ENCODE data around the gene NPM1. TPM values are rescaled to one million over a fixed set of nuclear protein-coding genes. Genes with fewer than 3 reads are reported as not detected.
A peak's percentile ranks its signal among the peaks of the same experiment; 100 is the strongest.

Gene NPM1
- total RNA-seq, 1 experiment from 2014 or later: 4,548 TPM

DNA sequence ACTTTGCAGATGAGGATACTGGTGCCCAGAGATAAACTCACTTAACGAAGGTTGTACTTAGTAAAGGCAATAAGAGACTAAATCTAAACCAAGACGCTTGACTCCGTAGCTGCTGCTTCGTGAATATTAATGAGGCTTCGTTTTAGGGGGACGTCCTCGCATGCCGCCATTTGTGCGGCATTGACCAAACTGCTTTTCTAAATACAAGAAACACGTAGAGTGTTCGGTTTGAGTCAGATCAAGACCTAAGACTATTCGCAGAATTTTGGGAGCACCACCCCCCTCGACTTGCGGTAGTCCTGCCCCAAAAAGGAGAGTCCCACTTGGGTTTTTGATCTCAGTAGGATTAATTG lies 1.1 kb downstream of the NPM1 start:
- peaks cover 47% of the 10 kb centered on the region for H3K4me1 Mint-ChIP-seq (ENCODE audit: insufficient read depth, unreplicated experiment)
- intact Hi-C loops (cut with micrococcal nuclease): no loop called here
- POLR2A ChIA-PET: interaction anchor here (0.9 to 4.9 kb wide), 13 partner anchors 8 to 617 kb away, joined by 3 to 38 read pairs (median 5); partner anchors contain the start of gene FBXW11

DNA sequence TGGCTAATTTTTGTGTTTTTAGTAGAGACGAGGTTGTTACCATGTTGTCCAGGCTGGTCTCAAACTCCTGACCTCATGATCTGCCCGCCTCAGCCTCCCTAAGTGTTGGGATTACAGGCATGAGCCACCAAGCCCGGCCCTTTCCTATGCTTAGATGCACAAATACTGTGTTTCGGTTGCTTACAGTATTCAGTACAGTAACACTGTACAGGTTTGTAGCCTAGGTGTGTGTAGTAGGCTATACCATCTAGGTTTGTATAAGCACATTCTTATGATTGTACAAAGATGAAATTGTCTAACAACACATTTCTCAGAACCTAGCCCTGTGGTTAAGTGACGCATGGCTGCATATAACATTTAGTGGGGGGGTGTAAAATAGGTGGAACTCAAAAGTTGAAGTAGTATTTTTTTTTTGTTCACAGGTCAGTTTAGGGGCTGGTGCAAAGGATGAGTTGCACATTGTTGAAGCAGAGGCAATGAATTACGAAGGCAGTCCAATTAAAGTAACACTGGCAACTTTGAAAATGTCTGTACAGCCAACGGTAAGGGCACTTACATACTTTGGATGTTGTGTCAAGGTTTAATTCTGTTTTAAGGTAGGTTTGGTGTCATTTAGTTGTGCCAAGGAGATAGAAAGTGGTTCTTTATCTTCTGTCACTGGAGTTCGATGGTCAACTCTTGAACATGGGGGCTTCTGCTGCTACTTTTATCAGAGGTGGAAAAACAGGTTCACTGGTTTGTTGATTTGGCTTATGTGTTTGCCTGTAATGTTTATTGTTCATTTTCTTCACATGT lies 3.4 kb downstream of the NPM1 start:
- peak overlapping the region; percentile 99 for H3K27ac Mint-ChIP-seq (ENCODE audit: low read depth, unreplicated experiment)
- intact Hi-C loops (cut with micrococcal nuclease): no loop called here
- H3K36me3 Mint-ChIP-seq (ENCODE audit: insufficient read depth, unreplicated experiment): peaks cover 91% of the 10 kb centered on the region
- DNase-seq (ENCODE audit: unreplicated experiment): no peak
- peak overlapping the region; percentile 99 for H3K4me3 Mint-ChIP-seq (ENCODE audit: unreplicated experiment)
- no peaks in the 10 kb centered on the region for H3K27me3 Mint-ChIP-seq (ENCODE audit: insufficient read depth, unreplicated experiment)
- ChIA-PET POLR2A (interaction anchor here (3.5 to 4.9 kb wide), 3 partner anchors 9 to 23 kb away, joined by 29 to 38 read pairs (median 35); no protein-coding TSS in a partner anchor), CTCF (interaction anchor here (0.7 kb wide), 2 partner anchors 430 to 1968 kb away, joined by 3 read pairs; no protein-coding TSS in a partner anchor)
- no TSS peak for BruUV-seq (replicated peaks)
- peaks cover 49% of the 10 kb centered on the region for H3K4me1 Mint-ChIP-seq (ENCODE audit: insufficient read depth, unreplicated experiment)
- H3K9me3 Mint-ChIP-seq (ENCODE audit: unreplicated experiment): no peaks in the 10 kb centered on the region
- TF ChIP-seq, protein P1, sequence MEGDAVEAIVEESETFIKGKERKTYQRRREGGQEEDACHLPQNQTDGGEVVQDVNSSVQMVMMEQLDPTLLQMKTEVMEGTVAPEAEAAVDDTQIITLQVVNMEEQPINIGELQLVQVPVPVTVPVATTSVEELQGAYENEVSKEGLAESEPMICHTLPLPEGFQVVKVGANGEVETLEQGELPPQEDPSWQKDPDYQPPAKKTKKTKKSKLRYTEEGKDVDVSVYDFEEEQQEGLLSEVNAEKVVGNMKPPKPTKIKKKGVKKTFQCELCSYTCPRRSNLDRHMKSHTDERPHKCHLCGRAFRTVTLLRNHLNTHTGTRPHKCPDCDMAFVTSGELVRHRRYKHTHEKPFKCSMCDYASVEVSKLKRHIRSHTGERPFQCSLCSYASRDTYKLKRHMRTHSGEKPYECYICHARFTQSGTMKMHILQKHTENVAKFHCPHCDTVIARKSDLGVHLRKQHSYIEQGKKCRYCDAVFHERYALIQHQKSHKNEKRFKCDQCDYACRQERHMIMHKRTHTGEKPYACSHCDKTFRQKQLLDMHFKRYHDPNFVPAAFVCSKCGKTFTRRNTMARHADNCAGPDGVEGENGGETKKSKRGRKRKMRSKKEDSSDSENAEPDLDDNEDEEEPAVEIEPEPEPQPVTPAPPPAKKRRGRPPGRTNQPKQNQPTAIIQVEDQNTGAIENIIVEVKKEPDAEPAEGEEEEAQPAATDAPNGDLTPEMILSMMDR (IDR thresholded peaks at IDR 0.05; ENCODE audit: unreplicated experiment): no peak

More for the DNA sequence above, 1.1 kb downstream of the NPM1 start:
- CTCF ChIA-PET: interaction anchor here (0.6 to 1.0 kb wide), 3 partner anchors 31 to 619 kb away, joined by 3 to 8 read pairs (median 3); partner anchors contain the start of gene FGF18
- peak overlapping the region; percentile 99 for H3K4me3 Mint-ChIP-seq (ENCODE audit: unreplicated experiment)
- H3K9me3 Mint-ChIP-seq (ENCODE audit: unreplicated experiment): no peaks in the 10 kb centered on the region
- no peaks in the 10 kb centered on the region for H3K27me3 Mint-ChIP-seq (ENCODE audit: insufficient read depth, unreplicated experiment)
- TSS peak; percentile 32 for BruUV-seq (replicated peaks)
- TF ChIP-seq, protein P1 (IDR thresholded peaks at IDR 0.05; ENCODE audit: unreplicated experiment): no peak
- H3K27ac Mint-ChIP-seq (ENCODE audit: low read depth, unreplicated experiment): peak overlapping the region; percentile 99
- no peak for DNase-seq (ENCODE audit: unreplicated experiment)
- H3K36me3 Mint-ChIP-seq (ENCODE audit: insufficient read depth, unreplicated experiment): peaks cover 68% of the 10 kb centered on the region

DNA sequence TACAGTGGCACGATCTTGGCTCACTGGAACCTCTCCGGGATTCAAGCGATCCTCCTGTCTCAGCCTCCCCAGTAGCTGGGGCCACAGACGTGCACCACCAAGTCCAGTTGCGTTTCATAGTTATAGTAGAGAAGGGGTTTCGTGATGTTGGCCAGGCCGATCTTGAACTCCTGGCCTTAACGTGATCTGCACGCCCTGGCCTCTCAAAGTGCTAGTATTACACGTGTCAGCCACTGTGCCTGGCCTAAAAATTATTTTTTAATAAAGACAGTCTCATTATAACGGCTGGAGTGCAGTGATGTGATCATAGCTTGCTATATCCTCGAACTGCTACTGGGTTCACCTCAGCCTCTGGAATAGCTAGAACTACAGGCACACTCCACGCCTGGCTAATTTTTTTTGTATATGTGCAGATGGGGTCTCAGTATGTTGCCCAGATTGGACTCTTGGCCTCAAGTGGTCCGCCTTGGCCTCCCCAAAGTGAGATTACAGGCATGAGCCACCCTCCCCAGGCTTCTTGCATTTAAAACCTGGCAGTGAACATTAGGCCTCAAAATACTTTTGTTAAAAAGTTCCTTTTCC lies 4.4 kb downstream of the NPM1 start:
- TF ChIP-seq, protein P1 (IDR thresholded peaks at IDR 0.05; ENCODE audit: unreplicated experiment): no peak
- intact Hi-C loops (cut with micrococcal nuclease): no loop called here
- Mint-ChIP-seq H3K27me3 (ENCODE audit: insufficient read depth, unreplicated experiment) (no peaks in the 10 kb centered on the region), H3K4me3 (ENCODE audit: unreplicated experiment) (peak overlapping the region; percentile 99), H3K36me3 (ENCODE audit: insufficient read depth, unreplicated experiment) (peaks cover 100% of the 10 kb centered on the region), H3K9me3 (ENCODE audit: unreplicated experiment) (no peaks in the 10 kb centered on the region), H3K4me1 (ENCODE audit: insufficient read depth, unreplicated experiment) (peaks cover 56% of the 10 kb centered on the region), H3K27ac (ENCODE audit: low read depth, unreplicated experiment) (no peak overlapping the region)
- no TSS peak for BruUV-seq (replicated peaks)
- ChIA-PET POLR2A (interaction anchor here (1.3 to 3.6 kb wide), 4 partner anchors 13 to 614 kb away, joined by 3 to 15 read pairs (median 10); partner anchors contain the start of gene FBXW11), CTCF (interaction anchor here (0.6 to 4.7 kb wide), 5 partner anchors 13 to 636 kb away, joined by 3 to 20 read pairs (median 3); no protein-coding TSS in a partner anchor)
- no peak for DNase-seq (ENCODE audit: unreplicated experiment)

DNA sequence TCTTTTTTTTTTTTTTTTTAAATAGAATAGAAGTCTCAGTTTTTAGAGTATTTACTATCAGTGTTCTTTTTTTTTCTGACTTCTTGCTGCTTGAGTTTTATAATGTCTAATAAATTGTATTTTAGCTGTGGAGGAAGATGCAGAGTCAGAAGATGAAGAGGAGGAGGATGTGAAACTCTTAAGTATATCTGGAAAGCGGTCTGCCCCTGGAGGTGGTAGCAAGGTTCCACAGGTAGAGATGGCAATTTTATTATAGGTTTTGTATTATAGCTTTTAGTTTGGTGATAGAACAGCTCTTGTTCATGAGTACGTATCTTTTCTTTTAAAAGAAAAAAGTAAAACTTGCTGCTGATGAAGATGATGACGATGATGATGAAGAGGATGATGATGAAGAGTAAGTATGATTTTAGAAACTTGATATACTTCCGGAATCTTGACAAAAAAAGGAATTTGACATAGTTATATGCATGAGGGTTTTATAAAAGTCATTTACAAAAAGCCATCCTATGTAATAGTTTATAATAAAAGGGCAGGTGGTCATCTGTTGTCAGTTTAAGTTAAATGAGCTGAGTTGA lies 5.0 kb downstream of the NPM1 start:
- intact Hi-C loops (cut with micrococcal nuclease): no loop called here
- no TSS peak for BruUV-seq (replicated peaks)
- TF ChIP-seq, protein P1 (IDR thresholded peaks at IDR 0.05; ENCODE audit: unreplicated experiment): peak; percentile 5
- peak overlapping the region; percentile 99 for H3K4me3 Mint-ChIP-seq (ENCODE audit: unreplicated experiment)
- no peaks in the 10 kb centered on the region for H3K9me3 Mint-ChIP-seq (ENCODE audit: unreplicated experiment)
- POLR2A ChIA-PET: interaction anchor here (0.8 to 3.6 kb wide), 5 partner anchors 13 to 614 kb away, joined by 3 to 15 read pairs (median 5); partner anchors contain the start of gene FBXW11
- H3K4me1 Mint-ChIP-seq (ENCODE audit: insufficient read depth, unreplicated experiment): peaks cover 62% of the 10 kb centered on the region
- H3K27ac Mint-ChIP-seq (ENCODE audit: low read depth, unreplicated experiment): no peak overlapping the region
- CTCF ChIA-PET: interaction anchor here (0.6 to 4.7 kb wide), 8 partner anchors 13 to 649 kb away, joined by 3 to 20 read pairs (median 4); no protein-coding TSS in a partner anchor
- no peaks in the 10 kb centered on the region for H3K27me3 Mint-ChIP-seq (ENCODE audit: insufficient read depth, unreplicated experiment)
- peaks cover 100% of the 10 kb centered on the region for H3K36me3 Mint-ChIP-seq (ENCODE audit: insufficient read depth, unreplicated experiment)
- no peak for DNase-seq (ENCODE audit: unreplicated experiment)
